Stimulated activated effector memory CD8-positive, alpha-beta T cell treated with anti-CD3 and anti-CD28 coated beads, Interleukin-12 subunit alpha, Interleukin-12 subunit beta, amount 100 ng/mL, for 72 hours (primary cell): ENCODE measurements around the gene ACO2.
"Not testable (repeated sequence)": the region's sequence is repeated elsewhere in the genome, so short reads cannot be mapped to it uniquely, and the experiment has no call there.

Experiments
- ATAC-seq: fragments of 150-1000 bp; cut with Tn5 transposase; 2 replicates; pipeline ENCODE4 v1.10.0; 2021
- DNase-seq, 2 donors: peaks; one replicate each; pipeline ENCODE4 v3.0.0; 2021 to 2022; ENCODE audit warnings: low spot score in 2 of 2
- H3K27ac Mint-ChIP-seq: one replicate; pipeline ENCODE4 v1.8.0; 2022; ENCODE audit warnings: mild to moderate bottlenecking, mixed read lengths
- H3K36me3 Mint-ChIP-seq: one replicate; pipeline ENCODE4 v1.8.0; 2022; ENCODE audit warnings: mild to moderate bottlenecking, mixed read lengths
- H3K4me1 Mint-ChIP-seq: one replicate; pipeline ENCODE4 v1.8.0; 2022; ENCODE audit warnings: mixed read lengths
- H3K4me3 Mint-ChIP-seq: one replicate; pipeline ENCODE4 v1.8.0; 2022; ENCODE audit warnings: mild to moderate bottlenecking, mixed read lengths
- H3K9me3 Mint-ChIP-seq: one replicate; pipeline ENCODE4 v1.8.0; 2022; ENCODE audit warnings: mixed read lengths

ACO2 gene

GRCh38 chr22:41556561-41556960 is 87.6 kb downstream of the ACO2 start:
- no peak for ATAC-seq
- DNase-seq = no peak
- Mint-ChIP-seq H3K36me3 (no peaks in the 10 kb centered on the region), H3K4me1 (no peaks in the 10 kb centered on the region), H3K4me3 (no peak overlapping the region), H3K27ac (no peak overlapping the region), H3K9me3 (no peaks in the 10 kb centered on the region)

- Mint-ChIP-seq H3K27ac (peak overlapping the region; percentile 63), H3K36me3 (no peaks in the 10 kb centered on the region), H3K4me3 (no peak overlapping the region), H3K4me1 (no peaks in the 10 kb centered on the region), H3K9me3 (no peaks in the 10 kb centered on the region)
- DNase-seq (no peak), ATAC-seq (peak; percentile 71)
These were observed 88.7 kb downstream of the ACO2 start for GRCh38 chr22:41557401-41558240.

DNA sequence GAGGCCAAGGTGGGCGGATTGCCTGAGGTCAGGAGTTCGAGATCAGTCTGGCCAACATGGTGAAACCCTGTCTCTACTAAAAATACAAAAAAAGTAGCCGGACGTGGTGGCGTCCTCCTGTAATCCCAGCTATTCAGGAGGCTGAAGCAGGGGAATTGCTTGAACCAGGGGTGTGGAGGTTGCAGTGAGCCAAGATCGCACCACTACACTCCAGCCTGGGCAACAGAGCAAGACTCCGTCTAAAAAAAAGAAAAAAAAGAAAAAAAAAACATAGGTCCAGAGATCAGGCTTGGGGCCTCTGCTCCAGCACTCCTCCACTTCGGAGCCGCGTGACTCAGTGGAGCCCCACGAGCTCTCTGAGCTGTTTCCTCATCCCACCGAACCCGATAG is 89.3 kb downstream of the ACO2 start:
- not testable (repeated sequence) for H3K36me3 Mint-ChIP-seq, H3K27ac Mint-ChIP-seq, ATAC-seq, H3K4me1 Mint-ChIP-seq, H3K4me3 Mint-ChIP-seq, H3K9me3 Mint-ChIP-seq, DNase-seq

DNA sequence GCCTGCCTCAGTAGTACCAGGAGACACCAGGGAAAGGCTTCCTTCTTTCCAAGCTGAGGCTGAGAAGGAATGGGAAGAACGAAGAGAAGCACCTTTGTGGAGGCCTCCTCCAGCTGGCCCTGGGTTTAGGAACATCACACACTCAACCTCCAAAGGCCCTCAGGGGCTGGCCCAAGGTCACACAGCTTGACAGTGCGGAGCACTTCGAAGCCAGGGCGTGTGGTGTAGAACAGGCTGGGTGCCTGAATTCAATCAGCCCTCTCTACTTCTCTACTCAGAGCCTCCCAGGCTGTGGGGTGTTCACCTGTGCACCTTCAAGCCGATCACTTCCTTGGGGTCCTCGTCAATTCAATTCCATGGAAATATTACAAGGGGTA is 91.2 kb downstream of the ACO2 start:
- H3K36me3 Mint-ChIP-seq = no peaks in the 10 kb centered on the region
- peak overlapping the region; percentile 73 for H3K27ac Mint-ChIP-seq
- H3K4me3 Mint-ChIP-seq = no peak overlapping the region
- ATAC-seq = no peak
- DNase-seq = no peak
- peaks cover 4% of the 10 kb centered on the region for H3K4me1 Mint-ChIP-seq
- H3K9me3 Mint-ChIP-seq = no peaks in the 10 kb centered on the region

DNA sequence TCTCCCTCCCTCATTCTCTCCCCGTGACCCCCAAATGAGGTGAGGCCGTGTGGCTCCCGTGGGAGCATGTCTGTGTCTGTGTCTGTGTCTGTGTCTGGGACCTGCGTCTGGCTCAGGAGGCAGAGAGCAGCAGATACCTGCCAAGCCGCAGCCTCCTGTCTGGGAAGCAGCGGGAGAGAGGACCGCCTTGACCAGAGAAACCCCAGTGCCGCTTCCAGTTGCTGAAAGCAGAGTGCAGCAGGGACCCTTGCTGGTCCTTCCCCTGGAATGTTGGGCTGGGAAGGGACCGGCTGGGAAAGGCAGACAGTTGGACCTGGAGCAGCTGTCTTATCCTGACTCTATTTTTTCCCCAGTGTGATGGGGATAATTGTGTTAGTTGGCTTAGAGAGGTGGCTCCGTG is 92.4 kb downstream of the ACO2 start:
- Mint-ChIP-seq H3K4me1 (peaks cover 9% of the 10 kb centered on the region), H3K4me3 (no peak overlapping the region), H3K27ac (no peak overlapping the region), H3K9me3 (no peaks in the 10 kb centered on the region), H3K36me3 (no peaks in the 10 kb centered on the region)
- DNase-seq = no peak
- ATAC-seq = no peak

- Mint-ChIP-seq H3K36me3 (no peaks in the 10 kb centered on the region), H3K4me1 (peaks cover 9% of the 10 kb centered on the region), H3K4me3 (no peak overlapping the region), H3K9me3 (no peaks in the 10 kb centered on the region), H3K27ac (no peak overlapping the region)
- ATAC-seq = no peak
- DNase-seq = no peak
These were observed 92.9 kb downstream of the ACO2 start for GRCh38 chr22:41561788-41562187.

- DNase-seq (no peak), ATAC-seq (no peak)
- no peak overlapping the region for H3K4me3 Mint-ChIP-seq
- no peak overlapping the region for H3K27ac Mint-ChIP-seq
- H3K4me1 Mint-ChIP-seq = peaks cover 9% of the 10 kb centered on the region
- no peaks in the 10 kb centered on the region for H3K9me3 Mint-ChIP-seq
- H3K36me3 Mint-ChIP-seq = no peaks in the 10 kb centered on the region
These were observed 93.5 kb downstream of the ACO2 start for GRCh38 chr22:41562461-41562860.

DNA sequence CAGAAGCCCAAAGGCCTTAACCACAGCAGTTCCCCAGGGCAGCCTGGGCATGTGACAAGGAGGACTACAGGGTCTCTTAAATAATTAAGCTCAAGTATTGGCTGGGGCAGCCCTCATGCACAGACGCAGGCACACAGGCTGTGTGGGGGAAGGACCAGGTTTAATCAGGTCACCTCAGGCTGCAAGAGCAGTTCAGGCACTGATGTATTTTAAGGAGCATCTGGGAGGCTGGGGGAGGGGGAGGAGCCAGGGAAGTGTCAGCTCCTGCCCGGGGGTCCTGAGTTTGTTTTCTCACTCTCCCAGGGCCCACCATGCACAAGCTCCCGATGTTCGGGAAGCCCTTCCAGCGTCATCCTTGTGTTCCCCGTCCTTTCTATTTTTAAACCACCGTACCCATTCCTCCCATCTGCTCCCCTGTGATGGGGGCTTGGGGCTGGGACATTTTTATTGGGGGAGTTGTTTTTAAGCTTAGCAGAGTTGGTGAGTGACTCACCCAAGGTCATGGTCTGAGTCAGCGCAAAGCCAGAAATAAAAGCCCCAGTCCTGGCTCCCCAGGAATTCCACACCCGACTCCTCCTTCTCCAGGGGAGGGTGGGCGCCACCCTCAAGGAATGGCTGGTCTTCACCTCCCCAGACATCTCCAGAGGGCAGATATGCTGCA is 94.3 kb downstream of the ACO2 start:
- no peak for DNase-seq
- no peak overlapping the region for H3K27ac Mint-ChIP-seq
- H3K4me3 Mint-ChIP-seq = no peak overlapping the region
- no peaks in the 10 kb centered on the region for H3K9me3 Mint-ChIP-seq
- H3K36me3 Mint-ChIP-seq = no peaks in the 10 kb centered on the region
- no peak for ATAC-seq
- H3K4me1 Mint-ChIP-seq = peaks cover 9% of the 10 kb centered on the region

DNA sequence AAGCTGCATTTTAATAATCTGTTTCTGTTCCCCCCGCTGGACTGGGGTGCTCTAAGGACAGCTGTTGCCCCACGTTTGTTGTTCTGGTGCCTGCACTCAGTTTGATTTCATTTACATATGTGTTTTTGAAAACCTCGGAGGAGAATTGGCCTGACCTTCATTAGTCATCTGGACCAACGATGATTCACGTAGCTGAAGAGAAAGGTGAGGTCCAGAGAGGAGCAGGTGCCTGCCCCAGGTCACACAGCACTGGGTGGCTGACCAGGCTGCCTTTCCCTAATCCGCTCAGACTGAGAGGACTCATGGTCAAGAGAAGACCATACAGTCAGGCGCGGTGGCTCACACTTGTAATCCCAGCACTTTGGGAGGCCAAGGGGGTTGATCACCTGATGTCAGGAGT is 95.6 kb downstream of the ACO2 start:
- Mint-ChIP-seq H3K4me1 (peaks cover 9% of the 10 kb centered on the region), H3K27ac (peak overlapping the region; percentile 20), H3K9me3 (no peaks in the 10 kb centered on the region), H3K4me3 (no peak overlapping the region), H3K36me3 (no peaks in the 10 kb centered on the region)
- ATAC-seq (no peak), DNase-seq (no peak)

DNA sequence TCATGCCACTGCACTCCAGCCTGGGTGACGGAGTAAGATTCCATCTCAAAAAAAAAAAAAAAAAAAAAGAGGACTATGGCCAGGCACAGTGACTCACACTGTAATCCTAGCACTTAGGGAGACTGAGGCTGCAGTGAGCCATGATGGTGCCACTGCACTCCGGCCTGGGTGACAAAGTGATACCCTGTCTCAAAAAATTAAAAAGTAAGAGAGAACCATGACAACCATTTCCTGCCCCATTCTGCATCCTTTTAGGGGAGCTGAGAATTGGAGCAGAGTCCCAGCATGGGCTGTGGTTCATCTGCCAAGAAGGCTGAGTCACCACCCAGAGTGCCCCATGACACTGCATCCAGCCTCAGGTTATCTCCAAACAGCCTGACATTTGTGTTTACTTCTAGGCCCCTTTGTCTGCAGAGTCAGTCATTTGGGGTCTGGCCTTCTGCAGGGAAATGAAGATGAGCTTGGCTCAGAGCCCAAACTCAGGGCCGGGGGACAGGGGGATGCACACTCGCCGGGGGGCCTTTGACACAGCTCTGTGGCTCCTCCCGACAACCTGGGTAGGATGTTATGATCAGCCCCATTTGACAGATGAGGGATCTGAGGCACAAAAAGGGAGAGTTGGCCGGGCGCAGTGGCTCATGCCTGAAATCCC is 96.6 kb downstream of the ACO2 start:
- no peaks in the 10 kb centered on the region for H3K9me3 Mint-ChIP-seq
- H3K27ac Mint-ChIP-seq = peak overlapping the region; percentile 20
- no peak overlapping the region for H3K4me3 Mint-ChIP-seq
- no peaks in the 10 kb centered on the region for H3K36me3 Mint-ChIP-seq
- DNase-seq (no peak), ATAC-seq (peak; percentile 92)
- peaks cover 9% of the 10 kb centered on the region for H3K4me1 Mint-ChIP-seq

DNA sequence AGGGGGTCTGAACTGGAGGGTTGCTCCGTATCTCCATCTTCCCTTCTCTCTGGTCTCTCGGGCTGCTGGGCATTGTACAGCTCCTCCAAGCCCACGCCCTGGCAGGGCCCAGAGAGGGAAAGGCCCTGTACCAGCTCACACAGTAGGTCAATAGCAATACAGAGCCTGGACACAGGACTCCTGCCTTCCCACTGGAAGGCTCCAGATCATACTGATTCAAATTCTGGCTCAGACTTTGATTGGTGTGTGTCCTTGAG is 98.5 kb downstream of the ACO2 start:
- Mint-ChIP-seq H3K4me3 (no peak overlapping the region), H3K27ac (peak overlapping the region; percentile 54), H3K4me1 (peaks cover 9% of the 10 kb centered on the region), H3K9me3 (no peaks in the 10 kb centered on the region), H3K36me3 (no peaks in the 10 kb centered on the region)
- ATAC-seq (no peak), DNase-seq (no peak)

DNA sequence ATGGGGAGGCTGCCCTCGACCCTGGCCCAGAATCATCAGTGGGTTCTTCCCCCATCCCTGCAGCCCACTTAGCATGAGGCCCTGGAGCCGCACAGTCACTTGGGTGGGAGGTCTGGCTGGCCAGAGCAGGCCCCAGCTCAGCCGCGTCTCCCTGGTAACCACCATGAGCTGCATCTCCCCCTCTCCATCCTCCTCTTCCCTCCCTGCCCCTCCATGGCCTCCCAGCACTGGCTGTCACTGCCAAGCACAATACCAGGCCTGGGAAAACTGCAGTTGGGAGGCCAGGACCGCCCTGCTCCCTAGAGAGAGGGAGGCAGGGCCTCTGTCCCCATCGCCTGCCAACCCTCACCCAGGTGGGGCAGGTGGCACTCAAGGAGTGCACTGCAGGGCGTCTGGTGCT is 99.9 kb downstream of the ACO2 start:
- Mint-ChIP-seq H3K9me3 (no peaks in the 10 kb centered on the region), H3K36me3 (no peaks in the 10 kb centered on the region), H3K4me1 (peaks cover 9% of the 10 kb centered on the region), H3K27ac (no peak overlapping the region), H3K4me3 (no peak overlapping the region)
- ATAC-seq (no peak), DNase-seq (no peak)

- Mint-ChIP-seq H3K4me1 (peaks cover 5% of the 10 kb centered on the region), H3K4me3 (no peak overlapping the region), H3K36me3 (no peaks in the 10 kb centered on the region), H3K27ac (no peak overlapping the region), H3K9me3 (no peaks in the 10 kb centered on the region)
- DNase-seq (no peak), ATAC-seq (no peak)
These were observed 101.3 kb downstream of the ACO2 start for GRCh38 chr22:41570221-41570620.

- Mint-ChIP-seq H3K9me3 (no peaks in the 10 kb centered on the region), H3K27ac (no peak overlapping the region), H3K4me1 (no peaks in the 10 kb centered on the region), H3K4me3 (no peak overlapping the region), H3K36me3 (peaks cover 2% of the 10 kb centered on the region)
- ATAC-seq (no peak), DNase-seq (no peak)
These were observed 102.9 kb downstream of the ACO2 start for GRCh38 chr22:41571786-41572185.

- not testable (repeated sequence) for ATAC-seq, H3K9me3 Mint-ChIP-seq, H3K4me1 Mint-ChIP-seq, H3K27ac Mint-ChIP-seq, H3K4me3 Mint-ChIP-seq, DNase-seq, H3K36me3 Mint-ChIP-seq
These were observed 103.4 kb downstream of the ACO2 start for GRCh38 chr22:41572305-41572704.

- no peak for DNase-seq
- Mint-ChIP-seq H3K27ac (no peak overlapping the region), H3K4me1 (no peaks in the 10 kb centered on the region), H3K36me3 (peaks cover 7% of the 10 kb centered on the region), H3K9me3 (no peaks in the 10 kb centered on the region), H3K4me3 (no peak overlapping the region)
- no peak for ATAC-seq
These were observed 104.8 kb downstream of the ACO2 start for GRCh38 chr22:41573677-41574076.
